DND-41 (cell line): ENCODE measurements around the gene DEF6.
A peak's percentile ranks its signal among the peaks of the same experiment; 100 is the strongest.

Experiments
- ATAC-seq: fragments of 200-7000 bp; cut with Tn5 transposase; 3 replicates; pipeline ENCODE4 v1.9.1; 2021; ENCODE audit warnings: low read depth; ENCODE audit not compliant: insufficient read depth
- DNase-seq: peaks from one replicate; pipeline ENCODE4 v3.0.0-alpha.2; 2020
- H2AFZ ChIP-seq: 2 replicates; pipeline ENCODE4 v1.6.0; 2012; ENCODE audit warnings: low read depth, low read length
- H3K27ac ChIP-seq: 2 replicates; pipeline ENCODE4 v1.5.1; 2012; ENCODE audit warnings: low read length, inconsistent platforms
- H3K27me3 ChIP-seq: fragments of 200-600 bp; sonication (generic); 2 replicates; pipeline ENCODE4 v1.6.0; 2012; ENCODE audit warnings: low read length, mild to moderate bottlenecking, inconsistent platforms; ENCODE audit not compliant: insufficient read depth, poor library complexity
- H3K36me3 ChIP-seq: 2 replicates; pipeline ENCODE4 v1.5.1; 2012; ENCODE audit warnings: low read length, inconsistent platforms; ENCODE audit not compliant: insufficient read depth
- H3K4me1 ChIP-seq: 2 replicates; pipeline ENCODE4 v1.5.1; 2012; ENCODE audit warnings: mild to moderate bottlenecking, low read length; ENCODE audit not compliant: insufficient read depth
- H3K4me2 ChIP-seq: 2 replicates; pipeline ENCODE4 v1.6.0; 2012; ENCODE audit warnings: mild to moderate bottlenecking, moderate library complexity, low read length, inconsistent platforms; ENCODE audit not compliant: insufficient read depth
- H3K4me3 ChIP-seq, 2 experiments: fragments of 200-600 bp in 1 of 2; shearing (Covaris generic) in 1 of 2; 2 replicates each; pipeline ENCODE4 v1.5.1; 2012 to 2016; ENCODE audit warnings: inconsistent platforms in 2 of 2, low read length in 2 of 2, mild to moderate bottlenecking in 2 of 2, low read depth in 1 of 2, moderate library complexity in 1 of 2
- H3K79me2 ChIP-seq: 2 replicates; pipeline ENCODE4 v1.6.0; 2012; ENCODE audit warnings: low read length, inconsistent platforms; ENCODE audit not compliant: insufficient read depth
- H3K9ac ChIP-seq: 2 replicates; pipeline ENCODE4 v1.6.0; 2012; ENCODE audit warnings: low read depth, mild to moderate bottlenecking, inconsistent platforms, low read length, moderate library complexity
- H3K9me3 ChIP-seq: 2 replicates; pipeline ENCODE4 v1.5.1; 2012; ENCODE audit warnings: low read length, moderate library complexity, mild to moderate bottlenecking, inconsistent platforms; ENCODE audit not compliant: insufficient read depth, severe bottlenecking
- H4K20me1 ChIP-seq: 2 replicates; pipeline ENCODE4 v1.6.0; 2012; ENCODE audit warnings: low read length; ENCODE audit not compliant: insufficient read depth
- EZH2 ChIP-seq: IDR thresholded peaks from 3 replicates; pipeline ENCODE4 v1.6.1; 2012; ENCODE audit warnings: borderline replicate concordance, low read depth, mild to moderate bottlenecking, moderate library complexity, low read length, inconsistent platforms; ENCODE audit not compliant: severe bottlenecking
- TF ChIP-seq, protein P1 (sequence below): IDR thresholded peaks from 2 replicates; pipeline ENCODE4 v1.5.1; 2012; ENCODE audit warnings: borderline replicate concordance, low read length, moderate library complexity, mild to moderate bottlenecking; ENCODE audit not compliant: poor library complexity, severe bottlenecking; ENCODE audit errors: extremely low read depth

Gene DEF6

DNA sequence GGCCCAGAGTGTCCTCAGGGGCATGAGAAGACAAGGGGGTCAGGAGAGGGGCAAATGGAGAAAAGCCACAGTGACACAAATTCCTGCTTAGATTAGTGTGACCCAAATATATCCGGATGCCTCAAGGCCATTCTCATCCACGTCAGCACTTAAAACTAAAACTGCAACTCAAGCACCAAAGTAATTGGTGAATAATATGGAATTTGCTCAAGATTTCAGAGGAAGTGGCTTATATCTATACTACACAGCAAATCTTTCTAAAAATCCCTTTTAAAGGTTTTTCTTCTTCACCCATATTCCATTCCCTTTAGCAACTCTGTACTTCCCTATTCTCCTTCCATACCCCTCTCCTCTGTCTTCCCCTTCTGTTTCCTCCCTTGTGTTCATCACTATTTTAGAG, 15.2 kb downstream of the DEF6 start:
- Histone ChIP-seq H4K20me1 (peaks cover 6% of the 10 kb centered on the region; the same call in 1 of the 2 replicates), H2AFZ (no peak overlapping the region), H3K36me3 (peaks cover 61% of the 10 kb centered on the region), H3K4me1 (peaks cover 34% of the 10 kb centered on the region), H3K9ac (no peak overlapping the region), H3K4me2 (no peak overlapping the region), H3K27ac (no peak overlapping the region; the same call in 1 of the 2 replicates), H3K9me3 (no peaks in the 10 kb centered on the region), H3K4me3 (no peak overlapping the region), H3K79me2 (peaks cover 9% of the 10 kb centered on the region), H3K27me3 (no peaks in the 10 kb centered on the region)
- ATAC-seq (no peak), DNase-seq (no peak)
- TF ChIP-seq EZH2 = no peak
- TF ChIP-seq, protein P1, sequence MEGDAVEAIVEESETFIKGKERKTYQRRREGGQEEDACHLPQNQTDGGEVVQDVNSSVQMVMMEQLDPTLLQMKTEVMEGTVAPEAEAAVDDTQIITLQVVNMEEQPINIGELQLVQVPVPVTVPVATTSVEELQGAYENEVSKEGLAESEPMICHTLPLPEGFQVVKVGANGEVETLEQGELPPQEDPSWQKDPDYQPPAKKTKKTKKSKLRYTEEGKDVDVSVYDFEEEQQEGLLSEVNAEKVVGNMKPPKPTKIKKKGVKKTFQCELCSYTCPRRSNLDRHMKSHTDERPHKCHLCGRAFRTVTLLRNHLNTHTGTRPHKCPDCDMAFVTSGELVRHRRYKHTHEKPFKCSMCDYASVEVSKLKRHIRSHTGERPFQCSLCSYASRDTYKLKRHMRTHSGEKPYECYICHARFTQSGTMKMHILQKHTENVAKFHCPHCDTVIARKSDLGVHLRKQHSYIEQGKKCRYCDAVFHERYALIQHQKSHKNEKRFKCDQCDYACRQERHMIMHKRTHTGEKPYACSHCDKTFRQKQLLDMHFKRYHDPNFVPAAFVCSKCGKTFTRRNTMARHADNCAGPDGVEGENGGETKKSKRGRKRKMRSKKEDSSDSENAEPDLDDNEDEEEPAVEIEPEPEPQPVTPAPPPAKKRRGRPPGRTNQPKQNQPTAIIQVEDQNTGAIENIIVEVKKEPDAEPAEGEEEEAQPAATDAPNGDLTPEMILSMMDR = no peak

DNA sequence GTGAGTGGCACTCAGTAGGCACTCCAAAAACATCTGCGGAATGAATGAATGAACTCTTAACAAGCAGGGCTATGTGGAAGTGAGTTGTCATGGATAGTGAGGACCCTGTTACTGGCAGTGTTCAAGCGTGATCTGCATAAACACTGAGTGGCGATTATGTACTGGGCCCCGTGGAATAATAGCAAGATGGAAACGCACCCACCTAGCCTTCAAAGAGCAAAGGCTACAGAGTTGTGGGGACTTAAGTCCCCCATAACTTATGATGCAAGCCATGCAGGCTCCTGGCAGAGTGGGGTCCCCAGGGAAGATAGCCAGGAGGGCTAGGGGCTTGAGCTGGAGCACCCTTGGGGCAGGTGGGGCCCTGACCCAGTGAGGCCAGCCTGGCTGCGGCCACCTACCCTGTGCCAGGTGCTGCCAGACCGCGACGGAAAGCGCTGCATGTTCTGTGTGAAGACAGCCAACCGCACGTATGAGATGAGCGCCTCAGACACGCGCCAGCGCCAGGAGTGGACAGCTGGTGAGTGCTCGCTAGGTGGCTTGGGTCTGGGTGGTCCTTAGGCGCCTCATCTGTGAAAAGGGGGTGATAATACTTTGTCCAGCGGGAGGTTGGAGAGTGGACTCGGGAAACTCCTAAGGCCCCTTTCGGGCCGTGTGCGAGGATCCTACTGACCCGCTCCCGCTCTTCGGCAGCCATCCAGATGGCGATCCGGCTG, 20.0 kb downstream of the DEF6 start:
- H3K27ac ChIP-seq = no peak overlapping the region

DNA sequence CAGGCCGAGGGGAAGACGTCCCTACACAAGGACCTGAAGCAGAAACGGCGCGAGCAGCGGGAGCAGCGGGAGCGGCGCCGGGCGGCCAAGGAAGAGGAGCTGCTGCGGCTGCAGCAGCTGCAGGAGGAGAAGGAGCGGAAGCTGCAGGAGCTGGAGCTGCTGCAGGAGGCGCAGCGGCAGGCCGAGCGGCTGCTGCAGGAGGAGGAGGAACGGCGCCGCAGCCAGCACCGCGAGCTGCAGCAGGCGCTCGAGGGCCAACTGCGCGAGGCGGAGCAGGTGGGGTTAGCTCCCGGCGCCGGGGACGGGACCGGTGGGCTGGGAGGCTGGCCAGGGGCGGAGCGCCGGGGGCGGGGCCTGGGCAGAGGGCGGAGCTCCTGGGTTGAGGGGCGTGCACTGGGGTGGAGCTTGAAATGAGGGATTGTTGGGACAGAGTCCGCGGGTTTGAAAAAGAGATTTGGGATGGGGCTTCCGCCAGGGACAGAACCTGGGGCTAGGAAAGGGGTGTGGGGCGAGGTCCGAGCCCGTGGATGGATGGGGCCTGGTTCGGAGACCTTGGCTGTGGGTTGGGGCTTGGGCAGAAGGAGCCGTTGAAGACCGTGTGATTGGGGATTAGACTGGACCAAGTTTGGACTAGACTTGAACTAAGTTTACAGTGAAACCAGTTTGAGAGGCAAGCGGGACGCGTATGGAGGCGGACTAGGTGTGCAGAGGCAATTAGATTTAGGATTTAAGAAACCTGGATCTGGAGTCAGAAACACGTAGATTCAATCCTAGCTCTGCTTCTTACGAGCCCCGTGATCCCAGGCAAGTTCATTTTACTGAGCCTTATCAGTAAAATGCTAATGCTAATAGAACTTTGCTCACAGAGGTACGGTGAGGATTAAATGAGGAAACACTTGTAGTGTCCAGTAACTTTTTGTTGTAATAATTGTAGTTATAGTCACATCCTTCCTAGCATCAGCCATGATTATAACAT, 20.9 kb downstream of the DEF6 start:
- no peak for TF ChIP-seq EZH2
- TF ChIP-seq, protein P1 = no peak
- no peaks in the 10 kb centered on the region for H3K79me2 ChIP-seq
- H3K4me1 ChIP-seq = no peaks in the 10 kb centered on the region
- no peaks in the 10 kb centered on the region for H3K9me3 ChIP-seq
- ATAC-seq = 0 out of 3 replicates have a peak, but pooled peaks have one; percentile 35
- peaks cover 76% of the 10 kb centered on the region for H3K36me3 ChIP-seq
- DNase-seq = no peak
- no peaks in the 10 kb centered on the region for H3K27me3 ChIP-seq
- peaks cover 6% of the 10 kb centered on the region; the same call in 1 of the 2 replicates for H4K20me1 ChIP-seq
- H3K4me2 ChIP-seq = no peak overlapping the region
- no peak overlapping the region for H3K9ac ChIP-seq
- H3K27ac ChIP-seq = no peak overlapping the region
- H3K4me3 ChIP-seq = no peak overlapping the region
- H2AFZ ChIP-seq = no peak overlapping the region

More for the DNA sequence above, 20.0 kb downstream of the DEF6 start:
- no peak for DNase-seq
- H3K9ac ChIP-seq = no peak overlapping the region
- TF ChIP-seq EZH2 = no peak
- TF ChIP-seq, protein P1 = no peak
- H3K4me1 ChIP-seq = no peaks in the 10 kb centered on the region
- H4K20me1 ChIP-seq = peaks cover 6% of the 10 kb centered on the region; the same call in 1 of the 2 replicates
- no peak for ATAC-seq
- H3K27me3 ChIP-seq = no peaks in the 10 kb centered on the region
- H2AFZ ChIP-seq = no peak overlapping the region
- no peak overlapping the region for H3K4me3 ChIP-seq
- H3K9me3 ChIP-seq = no peaks in the 10 kb centered on the region
- peaks cover 72% of the 10 kb centered on the region for H3K36me3 ChIP-seq
- H3K79me2 ChIP-seq = no peaks in the 10 kb centered on the region
- no peak overlapping the region for H3K4me2 ChIP-seq
